Peyer's patch (tissue), 4 donors: ENCODE results near the gene PRDX3.

ENCODE experiments used
- POLR2A ChIP-seq, 2 donors: fragments of 450-650 bp; IDR thresholded peaks; one replicate each; pipeline ENCODE4 v1.5.1; 2017; ENCODE audit warnings: antibody characterized with exemption in 2 of 2, mild to moderate bottlenecking in 2 of 2, moderate library complexity in 2 of 2
- TF ChIP-seq, protein P1 (sequence below), 6 experiments: fragments of 450-650 bp in 4 of 6; fragments of 200-600 bp in 2 of 6; sonication (generic) in 1 of 6; IDR thresholded peaks; one replicate each; pipeline ENCODE4 v1.5.1; 2017 to 2019; ENCODE audit warnings: antibody characterized with exemption in 6 of 6, mild to moderate bottlenecking in 3 of 6, moderate library complexity in 1 of 6

- TF ChIP-seq, protein P1, sequence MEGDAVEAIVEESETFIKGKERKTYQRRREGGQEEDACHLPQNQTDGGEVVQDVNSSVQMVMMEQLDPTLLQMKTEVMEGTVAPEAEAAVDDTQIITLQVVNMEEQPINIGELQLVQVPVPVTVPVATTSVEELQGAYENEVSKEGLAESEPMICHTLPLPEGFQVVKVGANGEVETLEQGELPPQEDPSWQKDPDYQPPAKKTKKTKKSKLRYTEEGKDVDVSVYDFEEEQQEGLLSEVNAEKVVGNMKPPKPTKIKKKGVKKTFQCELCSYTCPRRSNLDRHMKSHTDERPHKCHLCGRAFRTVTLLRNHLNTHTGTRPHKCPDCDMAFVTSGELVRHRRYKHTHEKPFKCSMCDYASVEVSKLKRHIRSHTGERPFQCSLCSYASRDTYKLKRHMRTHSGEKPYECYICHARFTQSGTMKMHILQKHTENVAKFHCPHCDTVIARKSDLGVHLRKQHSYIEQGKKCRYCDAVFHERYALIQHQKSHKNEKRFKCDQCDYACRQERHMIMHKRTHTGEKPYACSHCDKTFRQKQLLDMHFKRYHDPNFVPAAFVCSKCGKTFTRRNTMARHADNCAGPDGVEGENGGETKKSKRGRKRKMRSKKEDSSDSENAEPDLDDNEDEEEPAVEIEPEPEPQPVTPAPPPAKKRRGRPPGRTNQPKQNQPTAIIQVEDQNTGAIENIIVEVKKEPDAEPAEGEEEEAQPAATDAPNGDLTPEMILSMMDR (IDR thresholded peaks at IDR 0.05): no peak
- no peak for TF ChIP-seq POLR2A (IDR thresholded peaks at IDR 0.05)
Measured at GRCh38 chr10:119176166-119176565, 2.4 kb downstream of the PRDX3 start.
